ENCODE measurements around the gene GSTP1. TPM values are rescaled to one million over a fixed set of nuclear protein-coding genes. Genes with fewer than 3 reads are reported as not detected.
"Not testable (repeated sequence)": the region's sequence is repeated elsewhere in the genome, so short reads cannot be mapped to it uniquely, and the experiment has no call there.

The GSTP1 gene
- polyA plus RNA-seq, 3 donors: 324 to 594 (median 489) TPM

- H3K27ac ChIP-seq (ENCODE audit: low read depth, low read length): no peak overlapping the region
- WGBS, 3 donors: 87 to 90% (median 88%) methylated on average over 15 of the region's 15 CpGs
Measured at GRCh38 chr11:67610302-67610868, 26.8 kb downstream of the GSTP1 start.

GRCh38 chr11:67611165-67611564 lies 27.6 kb downstream of the GSTP1 start:
- WGBS, 3 donors: 88 to 95% (median 92%) methylated on average over 14 of the region's 14 CpGs
- no peak overlapping the region for H3K27ac ChIP-seq (ENCODE audit: low read depth, low read length)

GRCh38 chr11:67611704-67612587 lies 28.3 kb downstream of the GSTP1 start:
- 90 to 91% (median 91%) methylated on average over 37 of the region's 37 CpGs for WGBS, 3 donors
- no peak overlapping the region for H3K27ac ChIP-seq (ENCODE audit: low read depth, low read length)

GRCh38 chr11:67612751-67613150 lies 29.1 kb downstream of the GSTP1 start:
- WGBS, 3 donors: 86 to 96% (median 88%) methylated on average over 13 of the region's 13 CpGs
- H3K27ac ChIP-seq (ENCODE audit: low read depth, low read length): no peak overlapping the region

GRCh38 chr11:67613313-67613959 lies 29.8 kb downstream of the GSTP1 start:
- 81 to 84% (median 82%) methylated on average over 17 of the region's 17 CpGs for WGBS, 3 donors
- no peak overlapping the region for H3K27ac ChIP-seq (ENCODE audit: low read depth, low read length)

GRCh38 chr11:67613960-67614715 lies 30.5 kb downstream of the GSTP1 start:
- WGBS, 3 donors: 10 to 14% (median 12%) methylated on average over 22 to 23 of the region's 23 CpGs

GRCh38 chr11:67614730-67615714 lies 31.4 kb downstream of the GSTP1 start:
- no peak overlapping the region for H3K27ac ChIP-seq (ENCODE audit: low read depth, low read length)
- 77 to 85% (median 84%) methylated on average over 18 of the region's 18 CpGs for WGBS, 3 donors

More at GRCh38 chr11:67613960-67614715, 30.5 kb downstream of the GSTP1 start:
- no peak overlapping the region for H3K27ac ChIP-seq (ENCODE audit: low read depth, low read length)

GRCh38 chr11:67615728-67616430 lies 32.3 kb downstream of the GSTP1 start:
- WGBS, 3 donors: 24 to 27% (median 27%) methylated on average over 24 to 34 of the region's 34 CpGs
- H3K27ac ChIP-seq (ENCODE audit: low read depth, low read length): no peak overlapping the region

GRCh38 chr11:67616431-67617242 lies 33.0 kb downstream of the GSTP1 start:
- H3K27ac ChIP-seq (ENCODE audit: low read depth, low read length): no peak overlapping the region
- WGBS, 3 donors: 38 to 48% (median 42%) methylated on average over 11 of the region's 11 CpGs

- 78 to 79% (median 78%) methylated on average over 7 of the region's 7 CpGs for WGBS, 3 donors
- no peak overlapping the region for H3K27ac ChIP-seq (ENCODE audit: low read depth, low read length)
Measured at GRCh38 chr11:67617243-67617953, 33.8 kb downstream of the GSTP1 start.

- not testable (repeated sequence) for H3K27ac ChIP-seq (ENCODE audit: low read depth, low read length)
- WGBS, 3 donors: 85 to 94% (median 85%) methylated on average over 25 to 40 of the region's 40 CpGs
Measured at GRCh38 chr11:67618901-67619659, 35.5 kb downstream of the GSTP1 start.

GRCh38 chr11:67619683-67620618 lies 36.3 kb downstream of the GSTP1 start:
- 84 to 90% (median 88%) methylated on average over 33 of the region's 33 CpGs for WGBS, 3 donors
- not testable (repeated sequence) for H3K27ac ChIP-seq (ENCODE audit: low read depth, low read length)

GRCh38 chr11:67620621-67621020 lies 37.0 kb downstream of the GSTP1 start:
- 79 to 89% (median 88%) methylated on average over 13 of the region's 13 CpGs for WGBS, 3 donors
- H3K27ac ChIP-seq (ENCODE audit: low read depth, low read length): not testable (repeated sequence)

GRCh38 chr11:67621928-67622327 lies 38.3 kb downstream of the GSTP1 start:
- H3K27ac ChIP-seq (ENCODE audit: low read depth, low read length): not testable (repeated sequence)
- WGBS, 3 donors: 66 to 70% (median 66%) methylated on average over 3 of the region's 3 CpGs

Measured in adipose tissue (tissue), 3 donors.